GM18517 (cell line): ENCODE data around the gene CHMP6.
"Not testable (repeated sequence)": the region's sequence is repeated elsewhere in the genome, so short reads cannot be mapped to it uniquely, and the experiment has no call there.

Source experiments
- ATAC-seq: cut with Tn5 transposase; IDR thresholded peaks from one replicate; pipeline ENCODE4 v1.9.1; 2021; ENCODE audit warnings: mild to moderate bottlenecking, moderate library complexity; ENCODE audit not compliant: unreplicated experiment

The CHMP6 gene

DNA sequence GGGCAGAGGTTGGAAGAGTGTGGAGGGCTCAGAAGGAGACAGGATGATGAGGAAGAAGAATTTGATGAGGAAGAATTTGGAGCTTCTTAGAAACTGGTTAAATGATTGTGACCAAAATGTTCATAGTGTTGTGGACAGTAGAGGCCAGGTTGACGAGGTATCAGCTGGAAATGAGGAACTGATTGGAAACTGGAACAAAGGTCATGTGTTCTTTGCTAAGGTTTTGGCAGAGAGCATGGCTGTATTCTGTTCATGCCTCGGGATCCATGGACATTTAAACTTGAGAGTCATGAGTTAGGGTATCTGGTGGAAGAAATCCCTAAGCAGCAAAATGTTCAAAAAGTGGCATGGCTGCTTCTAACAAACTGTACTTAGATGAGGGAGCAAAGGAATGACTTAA is 19.3 kb downstream of the CHMP6 start:
- ATAC-seq, result no peak

GRCh38 chr17:81011951-81012350 is 20.3 kb downstream of the CHMP6 start:
- no peak for ATAC-seq

GRCh38 chr17:81012574-81013447 is 21.2 kb downstream of the CHMP6 start:
- ATAC-seq, result no peak

DNA sequence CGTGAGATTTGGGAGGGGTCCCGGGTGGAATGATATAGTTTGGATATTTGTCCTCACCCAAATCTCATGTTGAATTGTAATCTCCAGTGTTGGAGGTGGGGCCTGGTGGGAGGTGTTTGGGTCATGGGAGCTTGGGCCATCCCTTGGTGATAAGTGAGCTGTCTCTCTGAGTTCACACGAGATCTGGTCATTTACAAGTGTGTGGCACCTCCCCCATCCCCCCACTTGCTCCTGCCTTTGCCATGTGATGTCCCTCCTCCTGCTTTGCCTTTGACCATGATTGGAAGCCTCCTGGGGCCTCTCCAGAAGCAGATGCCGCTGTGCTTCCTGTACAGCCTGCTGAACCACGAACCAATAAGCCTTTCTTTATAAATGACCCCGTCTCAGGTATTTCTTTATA is 22.0 kb downstream of the CHMP6 start:
- no peak for ATAC-seq

- no peak for ATAC-seq
Observed at GRCh38 chr17:81015136-81015535, 23.5 kb downstream of the CHMP6 start.

- no peak for ATAC-seq
Observed at GRCh38 chr17:81016575-81016974, 24.9 kb downstream of the CHMP6 start.

GRCh38 chr17:81017330-81017729 is 25.7 kb downstream of the CHMP6 start:
- ATAC-seq, result not testable (repeated sequence)

GRCh38 chr17:81018044-81018802 is 26.6 kb downstream of the CHMP6 start:
- ATAC-seq, result no peak

DNA sequence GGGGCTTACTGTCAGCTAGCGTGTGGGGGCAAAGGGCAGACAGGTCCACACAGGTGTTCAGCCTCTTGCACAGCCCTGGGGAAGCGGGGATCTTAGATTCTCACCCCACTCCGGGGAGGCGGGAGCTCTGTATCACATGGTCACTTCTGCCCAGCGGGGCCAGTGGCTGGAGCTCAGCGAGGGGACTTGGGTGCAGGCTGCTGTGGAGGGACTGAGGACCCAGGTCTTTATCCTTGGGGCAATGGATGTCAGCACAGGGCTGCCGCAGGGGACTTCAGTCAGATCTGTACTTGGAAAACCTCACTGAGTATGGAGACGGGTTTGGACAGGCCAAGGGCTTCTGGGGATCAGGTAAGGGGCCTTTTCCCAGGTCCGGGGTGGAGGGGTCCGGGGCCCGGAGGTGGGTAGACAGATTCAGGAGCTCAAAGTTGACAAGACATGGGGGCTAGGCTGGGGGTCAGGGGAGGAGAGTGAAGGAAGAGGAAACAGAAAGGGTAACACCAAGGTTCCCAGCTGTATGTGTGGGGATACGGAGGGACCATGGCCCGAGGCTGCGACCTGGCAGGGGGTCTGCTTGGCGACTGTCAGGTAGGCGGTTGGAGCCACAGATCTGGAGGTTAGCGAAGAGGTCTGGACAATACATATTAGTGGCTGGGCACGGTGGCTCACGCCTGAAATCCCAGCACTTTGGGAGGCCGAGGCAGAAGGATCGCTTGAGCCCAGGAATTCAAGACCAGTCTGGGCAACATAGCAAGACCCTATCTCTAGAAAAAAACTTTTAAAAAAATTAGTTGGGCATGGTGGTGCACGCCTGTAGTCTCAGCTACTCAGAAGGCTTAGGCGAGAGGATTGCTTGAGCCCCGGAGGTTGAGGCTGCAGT is 28.2 kb downstream of the CHMP6 start:
- no peak for ATAC-seq

GRCh38 chr17:81020443-81020766 is 28.8 kb downstream of the CHMP6 start:
- no peak for ATAC-seq

DNA sequence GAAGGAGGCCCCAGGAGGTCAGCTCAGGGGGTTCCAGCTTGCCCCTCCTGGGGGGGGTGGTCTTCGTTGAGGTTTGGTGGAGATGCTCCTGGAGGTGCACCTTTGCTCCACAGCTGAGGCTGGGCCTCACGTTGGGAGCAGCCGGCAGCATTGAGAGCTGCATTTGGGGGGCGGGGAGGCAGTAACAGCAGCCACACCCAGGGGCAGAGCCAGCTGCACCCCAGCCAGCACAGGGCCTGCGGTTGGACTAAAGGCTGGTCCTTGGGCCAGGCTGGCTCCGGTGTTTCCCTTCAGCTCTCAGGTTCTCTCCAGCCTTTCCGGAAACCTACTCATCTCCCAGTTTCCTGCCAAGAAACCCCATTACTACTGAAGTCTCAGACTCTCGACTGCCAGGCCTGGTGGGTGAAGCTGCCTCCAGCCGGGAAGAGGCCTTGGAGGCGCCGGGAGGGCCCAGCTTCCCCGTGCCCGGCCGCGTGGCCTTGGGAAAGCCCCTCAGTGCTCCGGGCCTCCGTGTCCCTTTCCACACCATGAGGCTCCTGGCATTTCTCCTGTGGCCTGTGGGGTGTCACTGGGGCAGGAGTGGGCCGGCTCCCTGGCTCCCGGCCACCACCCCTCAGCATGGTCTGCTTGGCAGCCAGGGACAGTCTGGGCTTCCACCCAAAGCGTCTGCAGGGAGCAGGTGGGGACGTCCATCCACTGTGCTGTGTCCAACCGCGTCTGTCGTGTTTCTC is 29.3 kb downstream of the CHMP6 start:
- ATAC-seq, result no peak

DNA sequence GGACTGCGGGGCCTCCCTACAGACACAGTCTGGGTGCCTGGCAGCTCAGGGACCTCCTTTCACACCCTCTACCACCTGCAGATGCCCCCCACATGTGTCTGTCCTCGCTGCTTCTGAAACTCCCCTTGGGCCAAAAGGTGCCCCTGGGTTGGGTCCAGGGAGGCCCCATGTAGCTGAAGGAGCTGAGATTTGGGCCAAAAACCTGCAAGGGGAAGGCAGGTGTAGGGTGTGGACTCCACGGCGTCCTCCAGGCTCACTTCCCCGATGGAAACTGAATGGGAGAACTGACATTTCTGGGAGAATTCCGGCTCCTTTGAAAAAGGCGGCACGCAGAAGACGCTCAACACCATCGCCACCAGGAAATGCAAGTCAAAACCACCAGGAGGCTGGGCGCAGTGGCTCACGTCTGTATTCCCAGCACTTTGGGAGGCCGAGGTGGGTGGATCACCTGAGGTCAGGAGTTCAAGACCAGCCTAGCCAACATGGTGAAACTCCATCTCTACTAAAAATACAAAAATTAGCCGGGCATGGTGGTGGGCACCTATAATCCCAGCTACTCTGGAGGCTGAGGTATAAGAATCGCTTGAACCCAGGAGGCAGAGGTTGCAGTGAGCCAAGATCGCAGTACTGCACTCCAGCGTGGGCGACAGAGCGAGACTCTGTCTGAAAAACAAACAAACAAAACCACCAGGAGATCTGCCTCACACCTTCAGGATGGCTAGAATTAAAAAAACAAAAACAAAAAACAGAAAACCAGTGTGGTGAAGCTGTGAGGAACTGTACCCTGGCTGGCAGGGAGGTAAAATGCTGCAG is 30.1 kb downstream of the CHMP6 start:
- ATAC-seq, result no peak

GRCh38 chr17:81022344-81022676 is 30.7 kb downstream of the CHMP6 start:
- no peak for ATAC-seq

DNA sequence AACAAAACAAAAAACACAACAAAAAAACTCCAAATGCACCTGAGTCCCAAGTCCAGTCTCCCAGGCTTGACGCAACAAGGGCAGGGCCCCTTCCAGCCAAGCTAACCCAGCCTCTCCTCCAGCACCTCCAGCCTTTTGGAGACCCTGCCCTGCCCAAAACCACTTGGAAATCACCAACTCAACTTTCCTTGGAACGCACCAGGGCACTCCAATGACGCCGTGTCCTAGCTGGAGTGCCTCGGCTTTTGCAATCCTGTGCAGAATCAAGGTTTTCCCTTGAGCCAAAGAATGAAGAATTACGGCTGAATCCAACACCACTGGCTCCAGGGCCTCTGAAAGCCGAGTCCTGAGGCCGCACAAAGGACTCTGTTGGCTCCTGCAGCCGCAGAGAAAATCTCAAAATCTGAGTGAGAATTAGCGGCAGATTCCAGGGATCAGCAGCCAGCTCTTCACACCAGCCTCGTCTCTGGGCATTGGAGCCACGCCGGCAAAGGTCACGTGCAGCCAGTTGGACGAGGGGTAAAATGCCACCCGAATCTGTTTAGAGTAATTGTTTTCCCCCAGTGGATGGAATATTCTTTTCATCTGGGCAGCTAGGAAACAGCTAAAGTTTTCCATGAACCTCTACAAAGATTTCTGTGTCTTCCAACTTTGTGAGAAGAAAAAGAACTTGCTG is 33.6 kb downstream of the CHMP6 start:
- no peak for ATAC-seq

GRCh38 chr17:81025741-81026129 is 34.1 kb downstream of the CHMP6 start:
- ATAC-seq, result no peak

GRCh38 chr17:81026266-81027036 is 34.8 kb downstream of the CHMP6 start:
- ATAC-seq, result no peak

- no peak for ATAC-seq
Observed at GRCh38 chr17:81027038-81027437, 35.4 kb downstream of the CHMP6 start.

- ATAC-seq, result no peak
Observed at GRCh38 chr17:81027591-81028505, 36.2 kb downstream of the CHMP6 start.
